SH-SY5Y (cell line): ENCODE results near the gene HES1.

Source experiments
- GATA2 ChIP-seq: IDR thresholded peaks from 2 replicates; pipeline ENCODE4 v1.6.1; 2011; ENCODE audit warnings: mild to moderate bottlenecking, low read depth, low read length
- GATA3 ChIP-seq: IDR thresholded peaks from 2 replicates; pipeline ENCODE4 v1.6.1; 2011; ENCODE audit warnings: low read depth, mild to moderate bottlenecking, low read length, moderate library complexity

DNA sequence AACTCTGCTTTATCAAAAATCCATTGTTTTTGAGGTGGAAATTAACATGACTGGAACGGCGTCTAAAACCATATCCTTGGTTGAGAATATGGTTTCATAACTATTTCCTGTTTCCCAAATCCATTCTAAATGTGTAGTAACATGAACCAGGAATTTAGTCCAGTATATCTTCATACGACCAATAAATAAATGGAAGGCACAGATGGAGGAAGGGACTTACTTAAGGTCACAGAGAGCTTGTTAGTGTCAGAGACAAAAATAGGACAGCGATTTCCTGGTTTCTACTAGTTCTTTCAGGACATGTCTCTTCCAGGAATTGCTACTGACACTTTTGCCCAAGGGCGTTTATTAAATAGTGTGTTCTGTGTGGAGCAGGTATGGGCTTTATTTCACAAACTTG is 41.2 kb downstream of the HES1 start:
- TF ChIP-seq GATA3 (no peak), GATA2 (no peak)
